DMS53 (cell line): ENCODE measurements around the gene TRAM2.

ENCODE experiments used
- DNase-seq: peaks from one replicate; lab custom pipeline; 2025; lab: John Stamatoyannopoulos, UW

TRAM2 gene

DNA sequence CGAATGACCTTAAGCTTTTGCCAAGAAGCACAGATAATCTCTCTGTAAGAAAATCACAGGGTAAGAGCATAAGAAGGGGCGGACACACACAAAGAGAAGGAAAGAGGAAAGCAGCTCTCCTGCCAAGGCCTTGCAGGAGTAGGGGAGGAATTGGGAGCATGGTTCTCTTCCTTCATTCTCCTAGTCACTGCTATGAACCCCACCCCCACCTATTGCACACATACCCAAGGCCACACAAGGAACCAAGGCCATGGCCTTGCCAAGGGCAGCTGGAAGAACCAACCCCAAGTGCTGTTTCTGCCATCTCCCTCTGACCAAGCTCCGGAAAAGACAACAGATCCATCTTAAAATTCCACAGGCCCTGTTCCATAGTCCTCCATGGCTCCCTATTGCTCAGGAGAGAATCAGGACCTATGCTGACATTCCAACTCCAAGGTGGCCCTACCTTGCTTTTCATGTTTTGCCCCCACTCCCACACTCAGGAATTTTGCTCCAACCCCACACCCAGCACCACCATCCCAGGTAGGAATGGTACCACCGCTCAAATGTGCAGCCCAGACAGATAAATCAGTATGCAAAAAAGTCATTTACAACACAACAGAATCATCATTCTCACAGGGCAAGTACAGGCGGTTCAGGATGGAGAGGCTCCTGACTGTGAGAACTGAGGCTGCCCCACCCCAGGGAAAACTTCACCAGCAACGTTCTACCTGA lies 31.3 kb downstream of the TRAM2 start:
- DNase-seq, result peak; percentile 20

DNA sequence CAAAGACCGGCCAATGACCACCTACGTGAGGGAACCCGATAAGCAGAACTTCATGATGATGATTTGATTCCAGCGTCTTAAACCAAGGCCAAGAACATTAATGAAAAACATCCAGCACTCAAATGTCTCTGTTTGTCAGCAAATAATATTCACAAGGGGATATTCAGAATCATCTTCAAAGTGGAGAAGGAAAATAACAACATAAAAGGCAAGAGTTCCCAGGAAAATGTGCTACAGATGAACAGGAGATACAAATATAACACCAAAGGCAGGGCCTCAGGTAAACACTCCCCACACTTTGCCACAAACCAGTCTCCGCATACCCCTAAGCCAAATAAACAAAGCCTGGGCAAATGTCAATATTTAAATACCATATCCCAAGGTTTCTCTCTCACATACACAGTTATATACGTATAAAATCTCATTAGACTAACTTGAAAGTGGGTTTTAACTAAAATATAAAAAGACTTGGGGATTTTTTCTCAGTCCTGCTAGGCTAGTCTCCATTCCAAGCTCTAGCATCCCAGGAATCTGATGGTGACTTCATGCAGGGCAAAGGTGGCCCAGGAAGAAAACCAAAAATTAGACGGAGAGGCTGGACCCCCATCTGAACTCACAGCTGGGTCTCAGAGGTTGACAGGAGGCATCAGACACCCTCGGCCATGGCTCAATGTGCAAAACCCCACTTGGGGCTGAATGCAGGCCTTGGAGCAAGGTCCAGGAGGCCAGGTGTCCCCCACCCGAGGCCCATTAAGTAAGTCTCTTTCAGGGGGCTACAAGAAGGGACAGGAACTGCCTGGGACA lies 32.1 kb downstream of the TRAM2 start:
- DNase-seq, result peak; percentile 52

DNA sequence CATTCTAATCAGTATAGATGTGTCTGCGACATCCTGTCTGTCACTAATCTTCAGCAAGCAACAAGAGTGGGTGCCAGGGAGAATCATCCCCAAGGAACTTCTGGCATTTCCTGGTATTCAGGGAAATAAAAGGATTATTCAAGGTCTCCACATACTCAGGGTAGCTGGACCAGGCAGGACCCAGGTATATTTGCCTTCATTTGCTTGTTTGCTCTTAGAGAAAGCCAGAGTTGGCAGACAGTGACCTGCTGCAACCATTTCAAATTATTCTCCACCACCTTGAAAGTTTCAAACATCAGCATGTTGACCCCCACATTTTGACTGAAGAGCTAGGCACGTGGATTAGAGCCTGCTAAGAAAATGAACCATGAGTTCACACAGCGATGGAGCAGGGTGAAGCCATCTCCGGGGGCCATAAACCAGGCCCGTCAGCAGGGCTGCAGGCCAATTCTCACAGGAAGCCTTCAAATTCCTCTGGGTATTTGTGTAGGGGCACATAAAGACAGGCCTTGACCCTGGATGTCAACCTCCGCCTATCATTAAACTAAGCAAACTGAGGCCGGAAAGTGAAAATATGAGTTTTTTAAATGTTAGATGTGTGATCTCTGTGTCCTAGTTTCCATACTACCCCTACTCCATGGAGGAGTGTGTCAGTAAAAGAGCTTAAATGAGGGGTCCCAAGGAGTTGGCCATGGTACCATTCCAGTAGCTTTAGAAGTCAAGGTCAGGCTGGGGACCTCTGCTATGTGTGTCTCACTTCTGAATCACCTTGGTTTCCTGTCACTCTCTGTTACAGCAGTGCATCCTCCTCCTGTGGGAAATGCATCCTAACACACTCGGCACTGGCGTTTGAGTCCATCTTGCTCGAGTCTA lies 32.9 kb downstream of the TRAM2 start:
- peak; percentile 46 for DNase-seq

DNA sequence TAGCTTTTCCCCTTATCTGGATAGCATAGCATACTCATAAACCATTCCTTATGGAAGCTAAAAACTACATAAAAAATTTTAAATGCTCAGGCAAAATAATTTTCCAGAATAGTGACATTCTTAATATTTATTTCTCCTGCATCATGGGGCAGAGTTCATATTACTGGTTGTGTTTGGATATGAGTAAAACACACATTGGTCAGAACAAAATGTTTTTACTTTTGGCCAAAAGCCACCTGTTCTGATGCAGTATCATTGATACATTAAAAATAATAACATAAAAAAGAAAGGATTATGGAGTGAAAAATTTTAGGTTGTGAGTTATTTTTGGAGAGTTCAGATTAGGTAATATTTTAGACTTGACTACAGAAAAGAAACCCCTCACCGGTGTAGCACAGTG lies 33.6 kb downstream of the TRAM2 start:
- no peak for DNase-seq

DNA sequence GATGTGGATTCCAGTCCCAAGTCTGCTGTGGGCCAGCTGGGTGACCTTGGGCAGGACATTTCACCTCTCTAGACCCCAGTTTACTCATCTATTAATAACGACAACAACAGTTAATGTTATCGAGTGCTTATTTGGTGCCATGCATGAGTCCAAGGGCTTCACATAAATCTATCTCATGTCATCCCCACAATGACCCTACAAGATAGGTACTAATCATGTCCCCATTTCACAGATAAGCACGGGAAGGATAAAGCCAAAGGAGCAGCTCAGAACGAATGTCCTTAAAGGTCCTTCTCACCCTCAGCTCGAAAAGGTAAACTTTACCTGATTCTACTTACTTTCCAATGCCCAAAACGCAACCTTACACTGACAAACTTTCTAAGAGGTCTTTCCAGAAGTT lies 35.7 kb downstream of the TRAM2 start:
- DNase-seq, result no peak

DNA sequence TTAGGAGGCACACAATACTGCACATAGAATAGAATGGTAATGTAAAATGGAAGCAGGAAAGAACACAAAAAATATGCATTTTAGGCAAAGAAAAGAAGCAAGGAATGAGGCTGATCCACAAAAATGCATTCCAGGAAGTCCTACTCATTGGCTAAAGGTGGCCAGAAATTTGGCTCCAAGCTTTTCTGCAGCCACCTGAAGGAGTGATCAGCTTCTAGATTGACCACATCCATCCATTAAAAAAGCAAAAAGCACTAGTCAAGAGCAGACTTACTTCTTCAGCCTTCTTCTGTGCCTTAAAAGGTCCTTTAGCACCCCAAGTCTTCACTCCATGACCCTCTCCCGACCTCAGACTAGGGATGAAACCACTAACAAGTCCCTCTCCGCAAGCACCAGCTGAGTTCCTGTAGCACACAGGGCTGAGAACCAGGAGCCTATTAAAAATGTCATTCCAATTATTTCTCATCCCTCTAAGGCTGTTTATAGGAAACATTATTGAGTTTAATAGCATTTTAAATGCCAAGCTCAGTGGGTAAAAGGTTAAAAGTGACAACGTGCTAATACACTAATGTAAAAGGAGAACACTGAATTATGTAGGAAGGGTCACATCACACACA lies 36.5 kb downstream of the TRAM2 start:
- no peak for DNase-seq

DNA sequence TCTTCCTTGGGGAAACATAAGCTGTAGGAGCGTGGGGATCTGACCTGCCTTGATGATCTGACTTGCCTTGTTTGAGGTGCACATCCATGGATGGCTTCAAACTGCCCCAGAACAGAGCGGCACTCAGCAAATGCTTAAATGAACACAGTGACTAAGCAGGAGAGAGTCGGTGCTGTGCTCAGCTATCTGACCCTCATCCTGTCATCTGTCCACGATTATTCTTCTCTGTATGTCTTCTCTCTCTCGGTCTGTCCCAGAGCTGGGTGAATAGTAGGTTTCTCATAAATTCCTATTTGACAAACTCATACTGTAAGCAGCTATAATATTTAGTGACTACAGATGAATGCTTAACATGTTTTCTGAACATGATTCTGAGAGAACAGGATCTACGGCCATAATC lies 37.3 kb downstream of the TRAM2 start:
- DNase-seq, result no peak

DNA sequence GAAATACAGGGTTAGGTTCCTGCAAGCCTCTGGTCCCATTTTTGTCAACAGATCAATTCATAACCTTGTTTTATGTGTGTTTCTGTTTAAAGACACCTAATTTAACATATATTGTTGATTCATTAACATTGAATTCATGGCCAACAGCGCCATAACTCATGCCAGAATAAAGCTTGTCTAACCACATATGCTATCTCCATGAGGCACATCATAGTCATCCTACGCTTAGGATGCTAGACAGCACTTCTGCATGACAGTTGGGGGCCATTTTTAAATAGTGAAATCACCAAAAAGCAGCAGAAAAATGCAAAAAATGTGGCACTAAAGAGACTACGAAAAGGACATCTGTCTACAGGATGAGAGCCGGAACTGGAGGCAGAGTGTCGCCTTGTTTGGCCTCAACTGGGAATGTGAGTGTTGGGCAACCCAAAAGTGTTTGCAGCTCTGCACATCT lies 37.9 kb downstream of the TRAM2 start:
- no peak for DNase-seq

DNA sequence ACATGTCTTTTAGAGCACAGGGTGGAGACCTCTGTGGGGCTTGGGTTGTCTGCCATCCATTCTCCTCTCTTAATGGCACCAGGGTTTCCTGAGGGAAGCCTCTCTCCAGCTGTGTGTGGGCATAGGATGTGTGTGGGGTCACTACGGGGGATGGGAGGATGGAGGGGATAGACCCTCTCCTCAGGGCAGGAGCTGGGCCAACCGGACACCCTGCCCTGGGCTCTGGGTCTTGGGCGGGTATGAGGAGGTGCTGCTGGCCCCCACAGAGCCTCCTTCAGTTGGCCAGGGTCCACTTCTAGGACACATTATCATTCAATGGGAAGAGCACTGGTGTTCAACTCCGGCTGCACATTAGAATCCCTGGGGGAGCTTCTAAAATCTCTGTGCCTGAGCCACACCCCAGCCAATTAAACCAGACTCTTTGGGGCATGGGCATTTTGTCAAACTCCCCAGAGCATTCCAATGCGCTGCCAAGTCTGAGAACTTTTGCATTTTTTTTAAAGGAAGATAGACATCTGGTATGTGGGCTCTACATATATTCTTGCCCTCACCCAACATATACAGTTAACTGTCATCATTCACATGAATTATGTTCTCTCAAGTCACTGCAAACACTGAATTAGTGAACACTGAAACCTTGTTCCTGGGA lies 38.5 kb downstream of the TRAM2 start:
- DNase-seq, result no peak

DNA sequence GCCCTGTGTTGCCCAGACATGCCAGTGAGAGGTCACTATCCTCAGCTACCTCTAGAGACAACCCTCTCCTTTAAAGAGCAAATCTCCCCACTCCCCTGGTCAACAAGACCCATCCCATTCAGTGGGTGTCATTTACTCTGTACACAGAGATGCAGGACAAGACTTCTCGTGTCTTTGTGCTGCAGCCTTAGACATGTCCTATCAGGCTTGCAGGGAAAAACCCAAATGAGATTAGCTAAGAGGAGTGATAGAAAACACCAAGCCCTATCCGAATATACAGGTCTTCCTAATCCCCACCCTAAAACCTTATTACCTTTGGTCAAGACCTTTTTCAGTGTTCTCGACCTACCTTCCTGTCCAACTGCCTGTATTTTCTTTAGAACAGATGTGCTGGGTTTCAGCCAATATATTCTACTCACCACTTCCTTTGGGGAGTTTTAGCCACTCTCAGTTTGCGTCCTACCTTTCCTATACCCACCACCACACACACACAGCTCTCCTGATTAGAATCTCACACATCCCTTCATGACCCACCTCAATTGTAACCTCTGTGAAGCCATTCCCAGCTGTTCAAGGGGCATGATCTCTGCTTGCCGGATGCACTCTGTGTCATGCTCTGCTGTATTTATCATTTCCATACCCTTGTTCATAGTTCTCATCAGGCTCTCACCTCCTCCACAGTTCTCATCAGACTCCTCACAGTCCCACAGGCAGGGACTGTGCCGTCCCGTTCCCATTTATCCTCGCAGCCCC lies 39.7 kb downstream of the TRAM2 start:
- no peak for DNase-seq

DNA sequence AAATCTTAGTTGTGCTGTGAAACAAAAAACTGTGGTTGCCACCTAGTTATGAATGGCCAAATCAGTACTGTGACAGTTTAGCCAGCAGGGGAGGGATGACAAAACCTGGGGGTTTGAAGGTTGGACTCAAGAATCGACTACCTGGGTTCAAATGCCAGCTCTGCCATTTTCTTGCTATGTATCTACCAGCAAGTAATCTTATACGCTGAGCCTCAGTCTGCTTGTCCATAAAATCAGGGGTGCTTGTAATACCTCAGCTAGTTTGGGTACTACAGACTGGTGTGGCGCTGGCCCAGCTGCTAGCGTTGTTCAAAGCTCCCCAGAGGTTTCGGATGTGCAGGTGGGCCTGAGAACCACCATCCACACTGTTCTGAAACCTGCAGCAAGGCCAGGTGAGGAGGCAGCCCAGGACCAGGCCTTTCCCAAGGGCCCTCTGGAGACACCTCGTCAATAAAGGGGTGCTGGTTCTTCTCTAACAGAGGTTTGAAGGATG lies 40.4 kb downstream of the TRAM2 start:
- no peak for DNase-seq

DNA sequence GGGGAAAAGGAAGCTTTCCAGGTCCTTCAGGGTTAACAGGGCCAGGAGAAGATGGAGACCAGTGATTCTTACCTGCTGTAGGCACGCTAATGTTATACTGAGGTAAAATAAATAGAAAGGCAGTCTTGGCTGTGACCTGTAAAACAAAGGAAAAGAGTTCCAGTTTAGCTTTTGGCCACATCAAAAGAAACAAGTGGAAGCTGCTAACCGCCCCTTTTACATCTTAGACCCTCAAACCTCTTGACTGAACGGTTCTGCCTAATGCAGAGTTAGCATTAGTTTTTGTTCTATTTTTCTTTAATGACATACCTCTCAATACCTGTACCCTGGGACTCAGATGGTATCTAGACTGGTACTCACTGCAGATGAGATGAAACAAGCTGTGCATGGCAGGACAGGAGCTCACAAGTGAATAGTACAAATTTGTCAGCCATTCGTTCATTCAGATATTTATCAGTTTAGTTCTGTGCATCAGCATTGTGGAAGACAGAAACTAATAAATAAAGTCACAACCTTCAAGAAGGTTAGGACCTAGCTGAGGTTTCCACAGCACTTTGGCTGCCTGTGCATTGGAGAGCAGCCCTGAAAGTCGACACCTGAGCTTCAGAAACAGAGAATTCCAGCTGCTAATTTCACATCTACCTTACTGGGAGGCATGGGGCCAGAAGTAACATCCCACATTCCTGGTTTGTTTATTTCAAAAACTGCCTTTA lies 41.0 kb downstream of the TRAM2 start:
- no peak for DNase-seq

DNA sequence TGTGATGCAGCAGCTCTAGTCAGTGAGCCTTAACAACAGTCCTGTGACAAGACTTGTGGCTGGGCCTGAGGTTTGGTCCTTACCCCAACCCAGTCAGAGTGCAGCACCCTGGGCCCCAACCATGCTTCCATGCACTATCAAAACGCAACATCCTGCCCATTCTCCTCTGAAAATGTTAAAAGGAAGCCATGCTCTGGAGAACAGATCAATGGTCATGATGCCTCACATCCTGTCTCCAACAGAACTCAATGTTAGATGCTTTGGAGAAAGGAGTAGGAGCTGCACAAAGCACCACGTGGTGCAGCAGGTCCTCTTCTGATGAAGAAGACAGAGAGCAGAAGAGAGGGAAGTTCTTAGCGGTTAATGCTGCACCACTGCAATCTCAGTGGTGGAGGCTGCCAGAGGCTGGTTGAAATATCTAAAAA lies 41.9 kb downstream of the TRAM2 start:
- no peak for DNase-seq

DNA sequence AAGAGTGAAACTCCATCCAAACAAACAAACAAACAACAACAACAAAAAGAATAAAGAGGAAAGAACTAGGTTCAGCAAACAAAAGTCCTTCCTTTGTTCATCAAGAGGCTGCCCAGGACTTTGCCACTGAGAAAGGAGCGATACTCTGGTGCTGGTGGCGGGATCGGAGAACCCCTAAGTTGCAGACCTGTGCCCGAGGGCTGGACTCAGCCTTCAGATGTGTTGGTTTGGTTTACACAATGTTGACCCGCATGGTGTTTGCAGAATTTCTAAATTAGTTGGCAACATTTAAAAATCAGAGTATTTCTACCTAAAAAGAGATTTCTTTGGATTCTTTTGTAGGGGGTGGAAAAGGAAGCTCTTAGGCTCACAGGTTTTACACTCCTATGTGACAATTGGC lies 42.5 kb downstream of the TRAM2 start:
- no peak for DNase-seq

DNA sequence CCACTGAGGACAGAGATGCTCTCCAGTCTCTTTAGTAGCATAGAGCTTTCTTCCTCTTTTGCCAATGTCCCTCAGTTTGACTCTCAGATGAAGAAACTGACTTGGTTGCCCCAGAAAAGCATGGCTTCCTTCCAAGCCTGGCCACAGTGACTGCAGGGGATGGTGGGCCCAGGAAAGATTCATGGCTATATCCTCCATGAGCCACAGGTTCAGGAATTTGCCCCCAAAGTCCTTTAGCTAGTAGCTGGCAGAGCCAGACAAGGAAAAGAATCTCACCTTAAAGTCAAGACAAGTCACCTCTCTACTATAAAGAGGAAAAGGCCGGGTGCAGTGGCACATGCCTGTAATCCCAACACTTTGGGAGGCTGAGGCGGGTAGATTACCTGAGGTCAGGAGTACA lies 43.4 kb downstream of the TRAM2 start:
- no peak for DNase-seq

DNA sequence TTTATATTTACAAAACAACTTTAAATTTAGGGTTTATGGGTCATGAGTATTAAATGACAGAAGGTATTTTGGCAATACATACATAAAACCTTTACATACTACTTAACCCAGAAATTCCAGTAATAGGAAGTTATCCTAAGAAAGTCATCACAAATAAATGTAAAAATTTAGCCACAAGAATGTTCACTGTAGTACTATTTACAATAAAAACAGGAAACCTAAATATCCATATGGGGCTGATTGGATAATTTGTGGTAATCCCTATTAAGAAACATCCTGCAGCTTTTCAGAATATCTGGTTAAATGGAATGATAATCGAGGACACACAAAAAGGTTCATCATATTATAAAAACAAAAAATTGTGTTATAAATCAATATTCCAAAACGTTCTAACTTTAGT lies 44.4 kb downstream of the TRAM2 start:
- no peak for DNase-seq

DNA sequence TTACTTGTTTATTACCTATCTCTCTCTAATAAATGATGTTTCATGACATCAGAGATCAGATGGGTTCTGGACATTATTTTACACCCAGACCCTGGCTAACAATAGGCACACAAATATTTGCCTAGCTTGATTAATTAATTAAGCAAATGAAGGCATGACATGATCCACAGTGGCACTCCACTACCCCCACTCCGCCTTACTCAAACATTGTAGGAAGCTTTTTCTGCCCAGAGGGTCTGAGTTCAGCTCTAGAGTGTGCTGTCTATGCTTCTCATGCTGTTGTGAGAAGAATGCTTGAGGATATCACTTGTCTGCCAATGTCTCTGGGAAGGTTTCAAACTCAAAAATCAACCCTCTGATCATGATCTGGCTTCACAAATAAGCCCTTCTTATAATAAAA lies 45.0 kb downstream of the TRAM2 start:
- no peak for DNase-seq

DNA sequence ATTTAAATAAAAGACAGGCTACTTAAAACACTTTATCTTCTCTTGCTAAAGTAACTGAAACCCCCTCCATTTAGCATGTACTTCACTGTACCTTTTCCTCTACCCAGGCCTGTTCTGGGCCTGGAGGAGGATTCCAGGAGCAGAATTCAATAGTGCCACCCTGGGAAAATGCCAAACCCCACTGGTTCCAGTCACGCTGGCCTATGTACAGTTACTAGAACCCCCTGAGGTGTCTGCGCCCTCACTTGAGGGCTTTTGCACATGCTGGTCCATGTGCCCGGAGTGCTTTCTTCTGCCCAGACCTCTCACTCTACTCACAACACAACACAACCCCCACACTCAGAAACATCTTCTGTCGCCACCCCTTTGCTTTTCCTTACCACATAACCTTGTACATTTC lies 45.5 kb downstream of the TRAM2 start:
- no peak for DNase-seq

DNA sequence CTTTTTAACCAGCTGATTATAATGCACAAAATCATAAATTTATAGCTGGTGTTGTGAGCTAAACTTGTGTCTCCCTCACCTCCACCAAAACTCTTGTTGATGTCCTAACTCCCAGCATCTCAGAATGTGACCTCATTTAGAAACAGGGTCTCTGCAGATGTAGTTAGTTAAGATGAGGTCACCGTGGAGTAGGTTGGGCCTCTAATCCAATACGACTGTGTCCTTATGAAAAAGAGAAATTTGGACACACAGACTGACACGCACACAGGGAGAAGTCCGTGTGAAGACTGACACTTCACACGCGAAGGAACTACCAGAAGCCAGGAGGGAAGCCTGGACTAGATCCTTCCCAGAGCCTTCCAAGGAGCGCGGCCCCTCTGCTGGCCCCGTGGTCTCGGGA lies 46.5 kb downstream of the TRAM2 start:
- no peak for DNase-seq

DNA sequence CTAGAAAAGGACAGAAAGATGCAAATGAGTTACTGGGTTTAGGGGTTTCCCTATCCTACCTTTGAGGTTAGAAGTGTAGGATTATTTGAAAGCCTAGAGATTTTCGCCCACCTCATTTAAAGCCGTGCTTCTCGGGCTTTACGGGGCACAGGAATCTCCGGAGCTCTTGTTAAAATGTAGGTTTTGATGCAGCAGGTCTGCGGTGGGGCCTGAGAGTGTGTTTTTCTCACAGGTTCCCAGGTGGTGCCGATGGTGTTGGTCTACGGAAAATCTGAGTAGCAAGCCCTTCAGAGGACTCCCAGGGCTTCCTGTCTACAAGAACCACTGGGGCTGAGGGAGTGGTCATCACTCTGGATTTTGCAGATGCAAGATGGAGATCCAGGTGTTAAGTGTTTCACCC lies 47.5 kb downstream of the TRAM2 start:
- DNase-seq, result no peak
